Measurements from ENCODE around the gene EZR.

The EZR gene

GRCh38 chr6:158816803-158817727 lies 2.1 kb downstream of the EZR start:
- no peak for DNase-seq

DNA sequence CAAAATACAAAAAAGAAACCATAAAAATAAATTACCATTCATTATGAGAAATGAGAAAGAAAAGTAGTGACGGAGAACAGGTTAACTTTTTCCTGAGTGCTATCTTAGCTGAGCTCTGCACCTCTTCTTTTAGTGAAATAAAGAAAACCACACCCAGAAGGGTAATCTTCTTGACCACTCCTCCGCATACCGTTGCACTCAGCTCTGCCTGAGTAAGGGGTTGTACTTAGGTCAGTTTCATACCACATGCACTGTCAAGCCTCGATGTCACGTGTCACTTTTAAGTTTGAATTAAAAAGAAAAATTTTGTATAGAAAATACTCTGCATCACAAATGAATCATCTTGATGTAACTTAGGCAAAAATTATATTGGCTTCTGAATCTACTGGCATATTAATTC lies 2.8 kb downstream of the EZR start:
- DNase-seq, result no peak

GRCh38 chr6:158815907-158816306 lies 3.3 kb downstream of the EZR start:
- no peak for DNase-seq

DNA sequence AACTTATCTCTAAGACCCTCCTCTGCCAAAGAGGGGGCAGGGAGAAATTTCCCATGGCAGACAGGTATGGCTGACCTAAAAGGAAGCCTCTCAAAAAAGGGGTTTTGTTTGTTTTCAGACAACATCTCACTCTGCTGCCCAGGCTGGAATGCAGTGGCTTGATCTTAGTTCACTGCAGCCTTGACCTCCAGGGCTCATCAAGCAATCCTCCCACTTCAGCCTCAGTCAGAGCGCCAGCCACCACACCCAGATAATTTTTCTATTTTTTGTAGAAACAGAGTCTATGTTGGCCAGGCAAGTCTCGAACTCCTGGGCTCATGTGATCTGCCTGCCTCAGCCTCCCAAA lies 3.8 kb downstream of the EZR start:
- no peak for DNase-seq

GRCh38 chr6:158813032-158813431 lies 6.1 kb downstream of the EZR start:
- DNase-seq, result no peak

GRCh38 chr6:158812611-158813010 lies 6.6 kb downstream of the EZR start:
- no peak for DNase-seq

DNA sequence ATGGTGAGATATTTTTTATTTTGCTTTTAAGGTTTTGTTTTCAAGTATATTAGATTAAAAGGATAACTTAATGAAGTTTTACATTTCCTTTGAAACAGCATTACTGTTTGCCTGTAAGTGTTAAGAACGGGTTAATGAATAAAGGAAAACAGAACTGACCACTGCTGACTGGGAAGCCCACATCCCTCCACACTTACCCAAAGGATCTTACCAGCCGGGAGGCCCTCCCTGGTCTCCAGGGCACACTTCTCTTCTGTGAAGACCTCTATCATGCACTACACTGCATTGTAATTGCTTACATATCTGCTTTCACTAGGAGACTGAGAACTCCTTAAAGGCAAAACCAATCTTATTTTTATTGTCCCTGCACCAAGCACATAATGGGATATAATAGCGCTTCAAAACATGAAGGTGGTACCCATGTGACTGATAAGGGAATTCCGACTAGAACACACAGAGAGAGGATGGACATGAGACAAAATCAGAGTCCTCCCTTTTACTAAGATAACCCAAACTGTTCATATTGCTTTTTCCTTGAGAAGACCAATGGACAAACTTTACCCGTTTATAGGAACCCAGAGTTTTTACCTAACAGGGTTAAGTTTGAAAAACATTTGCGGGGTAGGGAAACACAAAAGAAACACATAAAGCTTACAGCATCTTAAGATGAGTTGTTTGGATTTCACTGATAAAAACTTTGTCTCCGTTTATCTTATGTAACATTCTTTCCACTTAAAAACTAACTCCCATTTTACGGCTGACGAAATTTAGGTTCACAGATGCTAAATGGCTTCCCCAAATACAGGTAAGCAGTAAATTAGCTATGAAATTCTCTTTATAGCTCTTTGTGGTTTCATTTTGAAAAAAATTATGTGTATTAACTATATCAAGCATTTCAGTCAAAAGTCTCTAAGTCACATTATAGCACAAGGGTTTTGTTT lies 8.7 kb downstream of the EZR start:
- DNase-seq, result no peak

GRCh38 chr6:158808941-158809678 lies 10.1 kb downstream of the EZR start:
- no peak for DNase-seq

DNA sequence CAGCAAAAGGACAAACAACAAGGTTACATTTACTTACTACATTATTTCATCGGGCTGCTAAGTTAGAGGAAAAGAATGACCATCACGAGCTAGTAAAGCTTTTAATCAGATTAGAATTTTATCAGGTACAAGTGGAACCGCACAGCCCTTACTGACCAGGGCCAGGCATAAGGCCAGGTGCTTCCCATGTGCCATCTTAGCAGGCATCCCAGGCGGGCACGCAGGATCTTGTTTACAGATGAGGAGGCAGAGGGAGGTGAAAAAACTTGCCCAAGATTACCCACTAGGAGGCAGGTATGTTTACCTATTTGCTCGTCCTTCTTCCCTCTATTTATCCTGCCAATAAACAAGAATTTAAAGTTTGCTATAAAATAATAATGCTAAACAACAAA lies 10.7 kb downstream of the EZR start:
- DNase-seq, result no peak

- no peak for DNase-seq
Observed at GRCh38 chr6:158807515-158808441, 11.4 kb downstream of the EZR start.

DNA sequence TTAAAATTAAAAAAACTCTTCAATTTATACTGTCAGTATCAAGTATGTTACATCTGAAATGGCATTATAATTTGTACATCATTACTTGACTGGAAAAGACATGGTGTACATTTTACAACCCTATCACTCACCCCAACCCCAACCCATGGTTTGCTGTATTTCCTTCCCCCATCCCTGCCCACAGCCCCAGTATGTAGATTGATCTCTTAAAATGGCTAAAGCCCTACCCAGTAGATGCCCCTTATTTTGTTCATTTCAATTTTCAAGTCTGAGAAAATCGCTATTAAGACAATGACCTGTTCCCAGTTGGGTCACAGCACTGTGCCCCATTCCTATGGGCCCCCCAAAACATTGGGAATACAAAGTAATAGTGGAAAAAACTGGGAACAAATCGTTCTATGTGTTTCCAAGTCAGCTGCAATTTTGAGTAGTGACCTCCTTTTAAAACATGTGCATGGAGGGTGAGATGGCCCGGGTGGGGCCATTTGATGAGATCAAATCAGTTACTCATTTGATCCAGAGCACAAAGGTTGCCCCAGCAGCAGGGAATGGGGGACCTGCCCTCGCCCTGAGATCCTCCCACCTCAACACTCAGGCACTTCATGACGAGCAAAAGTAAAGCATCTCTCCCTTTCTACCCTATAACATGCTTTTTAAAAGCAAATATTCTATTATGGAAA lies 13.3 kb downstream of the EZR start:
- no peak for DNase-seq

DNA sequence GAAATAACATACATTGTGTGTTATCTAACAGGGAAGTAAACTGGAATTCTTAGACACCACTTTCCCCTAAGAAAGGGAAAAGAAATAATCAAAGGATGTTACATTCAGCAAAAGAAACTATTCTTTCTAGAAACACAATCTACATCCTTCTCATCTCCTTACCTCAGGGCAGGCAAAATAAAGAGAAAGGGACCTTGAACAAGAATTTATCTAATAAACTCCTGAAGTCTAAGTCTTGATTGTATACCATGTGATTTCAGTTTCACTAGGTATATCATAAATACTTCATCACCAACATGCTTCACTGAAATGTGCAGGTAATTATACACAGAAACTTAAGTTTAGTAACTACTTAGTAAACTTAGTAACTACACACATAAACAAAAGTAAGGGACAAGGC lies 15.0 kb downstream of the EZR start:
- DNase-seq, result no peak

DNA sequence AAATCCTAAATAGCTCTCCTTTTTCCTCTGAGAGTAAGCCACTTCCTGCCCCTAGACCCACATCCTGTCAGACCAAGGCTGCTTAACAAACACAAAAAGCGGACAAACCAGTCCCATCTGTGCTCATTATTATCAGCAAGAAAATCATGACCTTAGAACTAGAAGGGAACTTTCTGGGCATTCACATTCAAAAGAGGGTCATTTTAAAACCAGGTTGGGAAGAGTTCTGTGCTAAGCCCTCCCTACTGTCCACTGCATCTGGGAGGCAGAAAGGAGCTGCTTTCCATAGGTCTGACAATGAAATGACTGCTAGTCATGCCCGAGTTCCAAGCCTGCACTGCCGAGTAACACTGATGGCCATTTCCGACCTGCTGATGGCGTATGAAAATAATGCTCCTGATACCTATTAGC lies 15.4 kb downstream of the EZR start:
- peak; percentile 27 for DNase-seq

DNA sequence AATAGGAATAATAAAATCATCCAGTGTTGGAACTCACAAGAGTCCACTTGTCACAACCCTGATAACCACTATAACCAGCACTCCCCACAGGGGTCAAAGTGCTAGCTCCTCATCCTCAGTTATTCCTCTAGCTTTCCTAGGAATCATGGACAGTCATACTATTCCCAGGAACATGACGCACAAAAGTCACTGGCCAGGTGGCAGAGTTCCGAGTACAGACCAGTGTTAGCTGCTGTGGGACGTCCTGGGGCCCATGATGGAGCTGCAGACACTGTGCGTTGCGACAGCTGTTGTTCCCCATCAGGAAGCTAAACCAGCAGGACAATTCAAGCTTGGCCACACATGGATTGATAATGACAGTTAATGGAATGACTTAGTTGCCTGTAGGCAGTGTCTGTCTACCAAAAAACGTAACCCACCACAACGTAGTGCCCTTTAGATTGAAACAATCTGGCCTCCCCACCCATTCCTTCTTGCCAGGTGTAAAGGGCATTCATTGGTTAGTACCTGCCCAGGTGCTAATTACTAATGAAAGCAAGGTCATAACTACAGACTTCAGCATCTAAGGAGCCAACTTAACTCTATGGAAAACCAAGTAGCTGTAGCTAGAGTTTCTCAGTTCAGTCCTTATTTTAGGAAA lies 17.4 kb downstream of the EZR start:
- DNase-seq, result no peak

DNA sequence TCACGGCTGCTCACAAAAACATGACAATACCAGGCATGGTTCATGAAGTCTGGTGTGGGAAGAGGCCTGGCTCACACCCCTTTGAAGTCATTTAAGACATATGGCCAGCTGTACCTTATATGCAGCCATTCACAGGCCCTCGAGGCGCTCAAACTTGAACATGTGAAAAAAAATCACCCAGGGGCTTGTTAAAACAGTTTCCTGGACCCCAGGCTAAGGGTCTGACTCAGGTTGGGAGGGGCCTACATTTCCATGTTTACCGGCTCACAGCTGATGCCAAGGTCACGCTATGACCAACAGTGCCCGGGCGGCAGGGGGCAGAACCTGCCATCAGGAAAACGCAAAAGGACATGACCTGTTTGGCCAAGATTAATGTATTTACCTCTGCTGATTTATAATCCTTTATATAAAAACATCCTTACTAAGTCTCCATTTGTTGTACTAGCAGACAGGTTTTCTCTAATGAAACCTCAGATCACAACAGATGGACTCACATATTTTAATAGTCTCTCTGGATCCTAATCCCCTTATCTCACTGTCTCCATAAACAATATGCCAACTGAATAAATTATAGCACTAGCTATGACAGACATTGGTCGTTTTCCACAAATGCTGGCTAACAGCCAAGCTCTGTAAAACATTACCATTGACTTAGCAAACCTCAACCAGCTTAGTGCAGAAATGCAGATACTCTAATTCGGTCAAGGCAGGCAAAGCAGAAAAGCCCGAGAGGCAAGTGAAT lies 19.9 kb downstream of the EZR start:
- DNase-seq, result peak; percentile 42

GRCh38 chr6:158798311-158798710 lies 20.9 kb downstream of the EZR start:
- DNase-seq, result no peak

- DNase-seq, result no peak
Observed at GRCh38 chr6:158797331-158798310, 21.5 kb downstream of the EZR start.

DNA sequence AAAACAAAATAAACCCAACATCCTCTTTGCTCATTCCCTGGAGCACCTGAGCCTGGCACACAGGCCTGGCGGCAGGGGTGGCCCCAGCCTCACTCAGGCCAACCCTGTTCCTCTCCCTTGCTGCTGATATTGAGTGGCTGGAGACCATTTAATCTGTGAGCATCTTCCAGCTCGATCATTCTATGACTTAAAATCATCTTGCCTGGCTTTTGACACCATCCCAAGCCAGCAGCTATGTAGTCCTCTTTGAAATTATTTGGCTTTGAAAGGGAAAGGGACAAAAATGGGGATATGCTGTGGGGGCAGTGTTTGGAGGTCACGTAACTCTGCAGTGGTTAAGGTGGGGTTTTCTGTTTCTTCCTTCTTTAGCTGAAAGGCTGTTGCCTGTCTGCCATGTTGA lies 22.8 kb downstream of the EZR start:
- no peak for DNase-seq

GRCh38 chr6:158795516-158795915 lies 23.7 kb downstream of the EZR start:
- DNase-seq, result no peak

All from NCI-H748 treated with DMSO at 0.1 percent for 48 hours (cell line).